CD4-positive, alpha-beta T cell treated with Interleukin-6 for 4 hours (primary cell): ENCODE measurements around the gene PGBD4.

Experiments used
- DNase-seq: peaks from one replicate; pipeline ENCODE4 v3.0.0-alpha.2; 2020; ENCODE audit warnings: mixed read lengths

PGBD4 gene

DNA sequence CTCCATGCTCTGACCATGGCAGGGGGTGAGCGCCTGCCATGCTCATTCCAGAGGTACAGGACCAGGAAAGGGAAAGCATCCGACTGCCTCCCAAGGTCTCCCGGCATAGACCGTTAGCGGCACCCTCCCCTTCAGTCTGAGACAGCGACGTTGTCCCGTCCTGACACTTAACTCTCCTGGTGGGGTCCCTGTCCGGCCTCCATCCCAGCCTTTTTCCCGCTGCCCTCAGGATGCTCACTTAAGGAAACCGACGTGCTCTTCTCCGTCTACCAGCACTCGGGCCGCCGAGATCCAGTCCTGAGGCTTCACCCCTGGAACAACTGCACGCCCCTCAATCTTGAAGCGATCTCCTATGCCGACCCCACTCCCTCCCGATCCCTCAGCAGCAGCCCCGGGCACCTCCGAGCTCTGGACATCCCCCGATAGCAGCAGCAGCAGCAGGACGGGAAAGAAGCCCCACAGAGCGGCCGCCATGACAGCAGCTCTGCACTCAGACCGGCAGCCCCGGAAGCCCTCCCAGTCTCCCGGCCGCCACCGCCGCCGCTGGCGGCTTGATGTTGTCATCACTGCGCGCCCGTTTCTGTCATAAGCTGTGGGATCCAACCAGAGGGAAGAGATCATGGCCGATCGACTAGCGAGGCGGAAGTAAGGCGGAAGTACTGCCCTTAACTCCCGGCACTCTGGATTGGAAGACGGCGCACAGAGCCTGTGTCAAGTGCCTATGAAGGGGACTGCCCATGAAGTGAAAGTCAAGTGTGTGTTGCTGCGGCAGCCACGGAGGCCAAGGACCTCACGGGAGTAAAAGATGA lies at the start of gene PGBD4, which contains the start of gene EMC7:
PGBD4 (plus strand) TSS at position 718 of the 809 bp plus-strand sequence. CDS start 449 bp downstream, outside the sequence.
EMC7 (minus strand) TSS at position 497 of the 809 bp plus-strand sequence; CDS start at position 474, 23 bp downstream.
- peak; percentile 98 for DNase-seq

GRCh38 chr15:34054081-34054707 lies 47.7 kb upstream of the PGBD4 start:
- no peak for DNase-seq

DNA sequence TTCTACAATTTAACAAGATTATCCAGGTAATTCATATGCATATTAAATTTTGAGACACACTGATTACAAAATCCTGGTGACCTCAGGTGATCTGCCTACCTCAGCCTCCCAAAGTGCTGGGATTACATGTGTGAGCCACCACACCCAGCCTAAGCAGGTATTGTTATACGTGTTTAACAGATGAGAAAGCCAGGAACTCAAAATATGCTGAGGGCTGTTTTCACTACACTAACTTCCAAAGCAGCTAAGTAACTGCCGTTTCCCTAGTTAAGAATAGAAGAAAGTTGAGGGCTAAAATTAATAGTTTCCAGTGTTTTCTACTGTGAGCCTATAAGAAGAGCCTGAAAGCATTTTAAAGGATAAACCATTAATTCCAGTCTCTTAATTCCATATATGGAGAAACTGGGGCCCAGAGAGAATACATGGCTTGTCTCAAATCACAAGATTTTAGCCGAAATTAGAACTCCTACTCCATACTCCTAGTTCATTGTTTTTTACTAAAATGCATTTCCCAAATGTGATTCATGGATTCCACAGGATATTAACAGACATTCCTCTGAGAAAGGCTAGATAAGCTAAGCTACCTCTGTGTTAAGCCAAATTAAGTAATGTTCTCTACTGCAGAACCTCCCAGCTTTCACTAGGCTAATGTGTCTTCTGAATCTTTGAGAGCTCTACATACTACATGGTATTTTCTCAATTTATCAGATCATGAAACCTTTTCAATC lies 45.9 kb upstream of the PGBD4 start:
- no peak for DNase-seq

DNA sequence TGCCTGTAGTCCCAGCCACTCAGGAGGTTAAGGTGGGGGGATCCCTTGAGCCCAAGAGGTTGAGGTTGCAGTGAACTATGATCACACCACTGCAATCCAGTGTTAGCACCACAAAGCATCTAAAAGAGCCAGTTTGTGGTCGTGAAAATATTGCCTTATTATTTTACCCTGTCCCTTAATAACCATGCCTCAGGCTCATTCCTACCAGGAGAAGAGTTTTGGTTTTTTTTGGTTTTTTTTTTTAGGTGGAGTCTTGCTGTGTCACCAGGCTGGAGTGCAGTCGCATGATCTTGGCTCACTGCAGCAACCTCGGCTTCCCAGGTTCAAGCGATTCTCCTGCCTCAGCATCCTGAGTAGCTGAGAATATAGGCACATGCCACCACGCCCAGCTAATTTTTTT lies 45.0 kb upstream of the PGBD4 start:
- no peak for DNase-seq

DNA sequence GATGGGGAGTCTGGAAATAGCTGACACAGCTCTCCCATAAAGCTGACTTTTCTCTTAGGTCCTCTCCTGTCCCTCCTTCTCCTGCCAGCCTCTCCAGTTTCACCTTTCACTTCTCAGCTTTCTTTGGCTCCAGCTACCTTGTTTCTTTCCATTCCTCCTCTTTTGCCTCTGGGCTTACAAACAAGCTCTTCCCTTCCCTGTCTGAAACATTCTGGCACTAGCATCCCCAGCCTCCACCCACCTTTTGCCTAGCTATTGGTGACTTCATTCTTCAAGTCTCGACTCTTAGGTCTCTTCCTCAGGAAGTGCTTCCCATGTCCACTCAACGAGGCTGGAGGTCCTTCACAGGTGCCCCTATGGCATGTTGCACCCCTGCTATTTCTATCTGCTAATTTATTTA lies 42.4 kb upstream of the PGBD4 start:
- no peak for DNase-seq

DNA sequence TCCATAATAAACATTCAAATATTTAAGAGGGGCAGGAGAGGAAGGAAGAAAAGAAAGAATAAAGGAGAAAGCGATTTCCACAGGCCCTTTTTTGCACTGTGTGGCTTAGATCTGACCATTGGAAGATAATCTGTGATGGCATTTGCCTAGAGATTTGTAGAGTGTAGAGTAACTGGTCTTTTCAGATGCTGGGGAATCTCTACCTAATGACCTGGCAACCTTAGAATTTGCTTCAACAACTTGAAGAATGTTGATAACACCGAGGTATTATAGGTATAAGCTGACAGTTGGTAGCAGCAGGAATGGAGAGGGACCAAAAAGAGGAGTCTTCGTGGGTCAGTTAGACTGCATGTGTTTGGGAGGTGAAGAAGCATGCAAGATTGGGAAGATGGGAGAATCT lies 41.9 kb upstream of the PGBD4 start:
- DNase-seq: no peak

DNA sequence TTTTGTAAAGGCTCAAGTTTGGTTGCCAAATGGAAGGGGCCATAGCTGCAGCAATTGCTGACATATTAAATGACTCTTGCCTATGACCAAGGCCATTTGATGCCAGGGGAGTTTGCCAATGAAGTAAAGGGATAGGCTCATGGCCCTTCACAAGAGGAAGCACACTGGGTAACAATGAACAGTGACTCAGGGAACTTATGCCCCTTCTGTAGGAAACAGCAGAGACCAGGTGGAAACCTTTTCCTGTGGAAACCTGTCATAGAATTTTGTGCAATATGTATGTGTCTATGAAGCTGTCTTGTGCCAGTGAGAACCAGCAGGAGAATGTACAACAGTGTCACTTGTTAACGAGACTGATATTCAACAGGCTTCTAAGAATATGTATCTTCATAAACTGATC lies 37.4 kb upstream of the PGBD4 start:
- no peak for DNase-seq

DNA sequence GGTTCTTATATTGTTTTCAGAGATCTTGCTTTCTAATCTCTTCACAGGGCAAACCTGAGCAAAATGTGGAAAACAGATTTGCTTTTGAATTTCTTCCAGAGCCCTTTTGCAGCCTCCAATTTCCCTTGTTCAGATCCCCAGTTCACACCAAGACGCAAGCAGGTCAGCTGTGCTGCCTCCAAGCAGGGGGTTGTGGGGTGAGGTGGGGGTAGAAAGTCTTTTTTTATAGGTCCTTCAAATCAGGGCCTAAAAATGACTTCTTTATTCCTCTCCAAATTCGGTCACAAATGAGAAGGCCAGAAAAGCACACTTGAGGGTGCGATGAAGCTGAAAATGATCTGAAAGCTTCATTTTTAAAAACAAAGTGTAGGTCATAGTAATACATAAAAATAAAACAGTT lies 36.6 kb upstream of the PGBD4 start:
- DNase-seq: no peak

- no peak for DNase-seq
These were observed 35.9 kb upstream of the PGBD4 start for GRCh38 chr15:34065941-34066340.

- no peak for DNase-seq
These were observed 31.9 kb upstream of the PGBD4 start for GRCh38 chr15:34070003-34070402.

- DNase-seq: no peak
These were observed 25.1 kb upstream of the PGBD4 start for GRCh38 chr15:34076785-34077184.

- no peak for DNase-seq
These were observed 23.0 kb upstream of the PGBD4 start for GRCh38 chr15:34078900-34079299.

DNA sequence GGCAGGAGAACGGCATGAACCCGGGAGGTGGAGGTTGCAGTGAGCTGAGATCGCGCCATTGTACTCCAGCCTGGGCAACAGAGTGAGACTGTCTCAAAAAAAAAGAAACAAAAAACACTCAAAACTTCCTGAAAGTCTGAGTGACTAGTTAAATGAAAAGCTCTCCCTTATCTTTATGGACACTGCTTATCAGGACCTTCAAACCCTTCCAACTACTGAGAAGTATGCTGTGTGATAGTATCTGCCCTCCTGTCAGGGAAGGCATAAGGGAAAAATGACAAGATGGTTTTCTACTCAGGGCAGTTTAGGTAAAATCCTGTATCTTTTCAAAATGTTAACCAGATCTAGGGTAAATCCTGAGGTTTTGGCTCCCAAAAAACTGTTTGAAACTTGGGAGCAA lies 22.0 kb upstream of the PGBD4 start:
- no peak for DNase-seq

DNA sequence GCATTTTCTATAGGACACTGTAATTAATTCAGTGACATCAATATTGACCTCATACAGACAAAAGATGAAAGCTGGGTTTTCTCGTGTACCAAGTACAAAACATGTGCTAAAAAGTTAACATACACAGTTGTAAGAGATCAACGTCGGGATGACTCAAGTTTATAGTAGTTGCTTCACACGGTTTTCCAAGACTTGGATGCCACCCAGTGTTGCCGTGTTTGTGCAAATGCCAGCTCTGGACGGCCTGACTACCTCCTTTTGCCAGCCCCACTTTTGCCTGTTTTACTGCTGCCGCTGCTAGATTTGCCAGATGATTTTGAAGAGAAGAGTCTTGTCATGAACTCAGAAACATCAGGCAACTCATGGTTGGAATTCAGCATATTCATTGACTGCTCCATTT lies 17.8 kb upstream of the PGBD4 start:
- DNase-seq: no peak

- DNase-seq: no peak
These were observed 16.1 kb upstream of the PGBD4 start for GRCh38 chr15:34085746-34086145.

- DNase-seq: no peak
These were observed 2.0 kb upstream of the PGBD4 start for GRCh38 chr15:34099914-34100313.

- DNase-seq: no peak
These were observed 467 bp downstream of the PGBD4 start for GRCh38 chr15:34102175-34102925.

DNA sequence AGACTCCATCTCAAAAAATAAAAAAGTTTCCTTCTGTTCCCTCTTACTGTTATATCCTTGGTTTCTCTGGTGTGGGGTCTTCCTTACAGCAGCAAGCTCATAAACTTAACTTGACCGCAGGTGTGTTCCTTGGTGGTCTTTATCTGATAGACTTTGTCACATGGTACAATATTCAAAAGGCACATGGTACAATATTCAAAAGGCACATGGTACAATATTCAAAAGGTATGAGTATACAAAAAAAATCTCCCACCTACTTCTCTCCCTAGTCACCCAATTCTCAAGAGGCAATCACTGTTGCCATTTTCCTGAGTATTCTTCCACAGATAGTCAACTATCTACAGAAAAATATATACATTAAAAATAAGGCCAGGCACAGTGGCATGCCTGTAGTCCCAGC lies 4.5 kb downstream of the PGBD4 start:
- no peak for DNase-seq

DNA sequence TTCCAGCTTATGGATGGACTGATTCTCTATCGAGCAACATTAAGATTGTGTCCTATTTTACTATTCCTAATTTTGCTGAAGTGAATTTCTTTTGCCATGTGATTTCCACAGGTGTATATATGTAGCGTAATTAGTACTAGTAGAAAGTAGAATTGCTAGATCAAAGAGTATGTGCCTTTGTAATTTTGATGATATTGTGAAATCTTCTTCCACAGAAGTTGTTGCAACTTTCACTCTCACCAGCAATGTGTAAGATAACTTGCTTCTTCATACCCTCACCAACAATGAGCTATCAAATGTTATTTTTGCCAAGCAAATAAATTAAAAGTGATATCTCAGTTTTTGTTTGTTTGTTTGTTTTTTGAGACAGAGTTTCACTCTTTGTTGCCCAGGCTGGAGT lies 5.4 kb downstream of the PGBD4 start:
- no peak for DNase-seq

- no peak for DNase-seq
These were observed 8.1 kb downstream of the PGBD4 start for GRCh38 chr15:34109797-34110663.

GRCh38 chr15:34111488-34111887 lies 9.6 kb downstream of the PGBD4 start:
- DNase-seq: no peak

- no peak for DNase-seq
These were observed 12.3 kb downstream of the PGBD4 start for GRCh38 chr15:34114215-34114614.
